MM.1S (cell line): ENCODE data around the gene SLC9A3.

ENCODE experiments used
- DNase-seq: peaks from one replicate; pipeline ENCODE4 v3.0.0-alpha.2; 2015
- H2AFZ ChIP-seq: fragments of 300-600 bp; sonication (generic); 2 replicates; pipeline ENCODE4 v1.6.0; 2016; ENCODE audit warnings: antibody characterized with exemption, low read length
- H3F3A ChIP-seq: fragments of 300-600 bp; sonication (generic); 2 replicates; pipeline ENCODE4 v1.6.1; 2016; ENCODE audit warnings: mild to moderate bottlenecking, antibody characterized with exemption, low read length, moderate library complexity, mixed read lengths; ENCODE audit not compliant: insufficient read depth
- H3K27ac ChIP-seq: fragments of 300-600 bp; sonication (generic); 2 replicates; pipeline ENCODE4 v1.5.1; 2016; ENCODE audit warnings: mild to moderate bottlenecking, low read length
- H3K27me3 ChIP-seq: fragments of 300-600 bp; sonication (generic); replicated peaks from 2 replicates; pipeline ENCODE4 v1.6.0; 2016; ENCODE audit warnings: low read length; ENCODE audit not compliant: insufficient read depth
- H3K36me3 ChIP-seq: fragments of 300-600 bp; sonication (generic); replicated peaks from 2 replicates; pipeline ENCODE4 v1.6.1; 2016; ENCODE audit warnings: mild to moderate bottlenecking, low read length, mixed read lengths; ENCODE audit not compliant: insufficient read depth
- H3K4me1 ChIP-seq: fragments of 300-600 bp; sonication (generic); 2 replicates; pipeline ENCODE4 v1.6.1; 2016; ENCODE audit warnings: low read length, mixed read lengths
- H3K4me2 ChIP-seq: fragments of 300-600 bp; sonication (generic); 2 replicates; pipeline ENCODE4 v1.6.0; 2016; ENCODE audit warnings: low read depth, low read length
- H3K4me3 ChIP-seq: fragments of 300-600 bp; sonication (generic); 2 replicates; pipeline ENCODE4 v1.5.1; 2016; ENCODE audit warnings: low read length, mixed read lengths
- H3K79me2 ChIP-seq: fragments of 300-600 bp; sonication (generic); 2 replicates; pipeline ENCODE4 v1.6.1; 2016; ENCODE audit warnings: mixed run types, low read length, mixed read lengths
- H3K9ac ChIP-seq: fragments of 300-600 bp; sonication (generic); 2 replicates; pipeline ENCODE4 v1.6.1; 2016; ENCODE audit warnings: low read length, mixed read lengths
- H3K9me2 ChIP-seq: fragments of 300-600 bp; sonication (generic); replicated peaks from 2 replicates; pipeline ENCODE4 v1.6.1; 2016; ENCODE audit warnings: mild to moderate bottlenecking, low read length, mixed read lengths; ENCODE audit not compliant: insufficient read depth
- H3K9me3 ChIP-seq: fragments of 300-600 bp; sonication (generic); replicated peaks from 2 replicates; pipeline ENCODE4 v1.6.1; 2016; ENCODE audit warnings: mild to moderate bottlenecking, low read length, mixed read lengths; ENCODE audit not compliant: insufficient read depth
- H4K20me1 ChIP-seq: fragments of 300-600 bp; sonication (generic); 2 replicates; pipeline ENCODE4 v1.6.1; 2016; ENCODE audit warnings: mild to moderate bottlenecking, low read length, moderate library complexity, mixed read lengths; ENCODE audit not compliant: insufficient read depth
- EZH2 ChIP-seq: fragments of 300-600 bp; sonication (generic); optimal IDR thresholded peaks from 2 replicates; pipeline ENCODE3; 2017; ENCODE audit warnings: low read depth, mild to moderate bottlenecking, antibody characterized with exemption, low read length, mixed read lengths
- EZH2phosphoT487 ChIP-seq: fragments of 300-600 bp; sonication (generic); IDR thresholded peaks from 2 replicates; pipeline ENCODE4 v1.6.1; 2018; ENCODE audit warnings: antibody characterized with exemption, low read length
- TF ChIP-seq, protein P1 (sequence below): fragments of 300-600 bp; sonication (generic); IDR thresholded peaks from 2 replicates; pipeline ENCODE4 v1.5.1; 2016; ENCODE audit warnings: antibody characterized with exemption, low read length, mixed read lengths

Gene SLC9A3

DNA sequence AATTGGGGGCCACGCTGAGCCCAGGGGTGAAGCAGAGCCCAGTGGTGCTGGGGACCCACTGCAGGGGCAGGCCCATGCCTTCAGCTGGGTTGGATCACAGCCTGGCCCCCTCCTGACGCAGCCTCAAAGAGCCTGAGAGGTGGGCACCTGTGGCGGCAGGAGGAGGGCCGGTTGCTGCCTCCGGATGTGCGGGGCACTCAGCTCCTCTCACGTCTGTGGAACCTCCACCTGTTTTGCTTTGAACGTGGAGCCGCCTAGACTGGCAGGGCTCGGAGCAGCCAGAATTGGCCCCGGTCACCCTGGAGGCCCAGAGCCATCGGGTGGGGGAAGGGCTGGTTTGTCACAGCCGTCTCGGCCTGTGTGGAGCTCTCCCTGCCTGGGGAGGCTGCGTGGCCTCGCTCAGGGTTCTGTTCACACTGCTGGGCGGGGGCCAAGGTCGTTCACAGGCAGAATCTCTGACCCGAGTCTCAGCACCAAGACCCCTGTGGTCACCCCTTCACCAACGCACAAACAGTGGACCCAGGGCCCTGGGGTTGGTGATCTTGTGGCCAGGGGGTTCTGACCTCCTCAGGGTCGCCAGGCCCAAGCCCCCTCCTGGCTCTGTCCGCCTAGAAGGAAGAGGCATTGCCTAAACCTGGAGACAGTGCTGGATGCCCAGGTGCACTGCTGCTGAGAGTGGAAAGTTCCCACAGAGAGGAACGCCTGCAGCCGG lies 9.2 kb upstream of the SLC9A3 start:
- Histone ChIP-seq H2AFZ (no peak overlapping the region), H3K9me3 (no peaks in the 10 kb centered on the region), H3K79me2 (no peaks in the 10 kb centered on the region), H4K20me1 (no peaks in the 10 kb centered on the region), H3K27ac (no peak overlapping the region), H3K4me3 (no peak overlapping the region), H3F3A (peaks cover 6% of the 10 kb centered on the region; the same call in 1 of the 2 replicates), H3K4me1 (peaks cover 15% of the 10 kb centered on the region; the same call in 1 of the 2 replicates), H3K27me3 (peaks cover 25% of the 10 kb centered on the region), H3K9ac (no peak overlapping the region), H3K9me2 (no peaks in the 10 kb centered on the region), H3K36me3 (no peaks in the 10 kb centered on the region), H3K4me2 (no peak overlapping the region)
- no peak for TF ChIP-seq EZH2
- TF ChIP-seq EZH2phosphoT487: no peak
- TF ChIP-seq, protein P1, sequence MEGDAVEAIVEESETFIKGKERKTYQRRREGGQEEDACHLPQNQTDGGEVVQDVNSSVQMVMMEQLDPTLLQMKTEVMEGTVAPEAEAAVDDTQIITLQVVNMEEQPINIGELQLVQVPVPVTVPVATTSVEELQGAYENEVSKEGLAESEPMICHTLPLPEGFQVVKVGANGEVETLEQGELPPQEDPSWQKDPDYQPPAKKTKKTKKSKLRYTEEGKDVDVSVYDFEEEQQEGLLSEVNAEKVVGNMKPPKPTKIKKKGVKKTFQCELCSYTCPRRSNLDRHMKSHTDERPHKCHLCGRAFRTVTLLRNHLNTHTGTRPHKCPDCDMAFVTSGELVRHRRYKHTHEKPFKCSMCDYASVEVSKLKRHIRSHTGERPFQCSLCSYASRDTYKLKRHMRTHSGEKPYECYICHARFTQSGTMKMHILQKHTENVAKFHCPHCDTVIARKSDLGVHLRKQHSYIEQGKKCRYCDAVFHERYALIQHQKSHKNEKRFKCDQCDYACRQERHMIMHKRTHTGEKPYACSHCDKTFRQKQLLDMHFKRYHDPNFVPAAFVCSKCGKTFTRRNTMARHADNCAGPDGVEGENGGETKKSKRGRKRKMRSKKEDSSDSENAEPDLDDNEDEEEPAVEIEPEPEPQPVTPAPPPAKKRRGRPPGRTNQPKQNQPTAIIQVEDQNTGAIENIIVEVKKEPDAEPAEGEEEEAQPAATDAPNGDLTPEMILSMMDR: no peak
- no peak for DNase-seq

DNA sequence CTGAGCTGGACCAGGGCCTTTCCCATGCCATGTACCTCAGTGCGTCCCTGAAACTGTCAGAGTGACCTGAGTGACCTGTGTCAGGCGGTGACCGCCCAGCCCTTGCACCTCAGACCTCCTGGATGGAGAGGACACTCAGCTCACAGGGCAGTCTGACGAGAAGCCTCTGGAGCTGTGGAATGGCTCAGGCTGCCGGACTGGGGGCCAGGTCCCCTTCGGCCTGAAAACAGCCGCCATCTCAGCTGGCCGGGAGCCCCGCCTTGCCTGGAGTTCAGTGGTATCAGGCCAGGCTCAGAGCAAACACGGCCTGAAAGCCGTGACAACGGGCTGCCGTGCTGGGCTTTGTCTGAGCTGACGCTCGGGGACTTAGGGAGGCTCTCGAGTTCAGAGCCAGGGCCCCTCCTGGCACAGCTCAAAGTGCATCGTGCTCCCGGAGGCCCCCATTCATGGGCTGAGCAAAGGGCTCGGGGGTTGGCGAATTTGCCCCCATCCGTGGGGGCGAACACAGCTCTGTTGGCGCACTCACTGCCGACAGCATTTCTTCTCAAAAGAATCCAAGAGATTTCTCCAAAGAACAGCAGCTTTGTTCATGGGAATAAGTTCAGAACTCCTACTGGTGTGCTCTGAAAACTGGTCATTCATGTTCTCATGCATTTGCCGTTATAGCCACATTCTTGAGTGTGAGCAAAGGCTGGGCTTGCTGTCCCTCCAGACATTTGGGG lies 8.4 kb upstream of the SLC9A3 start:
- H3K4me3 ChIP-seq: no peak overlapping the region
- peaks cover 18% of the 10 kb centered on the region; the same call in 1 of the 2 replicates for H3K27me3 ChIP-seq
- no peaks in the 10 kb centered on the region for H4K20me1 ChIP-seq
- peak; percentile 1 for DNase-seq
- H3K9me3 ChIP-seq: no peaks in the 10 kb centered on the region
- H3K9ac ChIP-seq: no peak overlapping the region
- H3K4me2 ChIP-seq: no peak overlapping the region
- no peak overlapping the region for H3K27ac ChIP-seq
- TF ChIP-seq EZH2: no peak
- TF ChIP-seq, protein P1: no peak
- no peak for TF ChIP-seq EZH2phosphoT487
- H3F3A ChIP-seq: peaks cover 6% of the 10 kb centered on the region; the same call in 1 of the 2 replicates
- no peaks in the 10 kb centered on the region for H3K79me2 ChIP-seq
- H3K36me3 ChIP-seq: no peaks in the 10 kb centered on the region
- H3K4me1 ChIP-seq: peaks cover 18% of the 10 kb centered on the region
- H2AFZ ChIP-seq: no peak overlapping the region
- H3K9me2 ChIP-seq: no peaks in the 10 kb centered on the region

DNA sequence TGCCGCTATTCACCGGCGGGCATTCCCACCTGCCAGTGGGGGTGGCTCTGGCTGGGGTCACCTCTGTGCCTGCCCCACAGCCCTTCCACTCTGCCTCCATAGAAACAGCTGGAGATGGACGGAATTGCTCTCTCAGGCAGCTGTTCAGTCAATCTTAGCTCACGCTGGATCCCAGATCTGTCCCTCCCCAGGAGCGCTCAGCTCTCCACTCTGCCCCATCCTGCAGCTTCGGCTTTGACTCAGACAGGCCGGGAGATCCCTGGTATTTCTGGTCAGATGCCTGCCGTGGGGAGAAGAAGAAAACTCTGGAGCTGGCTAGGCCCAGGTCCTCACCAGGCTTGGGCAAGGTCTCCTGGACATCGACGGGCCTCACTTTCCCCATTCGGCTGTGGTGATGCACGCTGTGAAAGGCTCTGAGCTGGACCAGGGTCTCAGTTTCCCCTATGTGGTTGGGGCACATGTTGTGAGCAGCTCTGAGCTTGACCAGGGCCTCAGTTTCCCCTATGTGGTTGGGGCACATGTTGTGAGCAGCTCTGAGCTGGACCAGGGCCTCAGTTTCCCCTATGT lies 7.6 kb upstream of the SLC9A3 start:
- Histone ChIP-seq H3K27me3 (peaks cover 18% of the 10 kb centered on the region; the same call in 1 of the 2 replicates), H3K9me3 (no peaks in the 10 kb centered on the region), H3F3A (peaks cover 6% of the 10 kb centered on the region; the same call in 1 of the 2 replicates), H2AFZ (no peak overlapping the region), H3K4me3 (no peak overlapping the region), H3K27ac (no peak overlapping the region), H3K4me1 (peaks cover 27% of the 10 kb centered on the region), H3K9me2 (no peaks in the 10 kb centered on the region), H4K20me1 (no peaks in the 10 kb centered on the region), H3K9ac (no peak overlapping the region), H3K4me2 (no peak overlapping the region), H3K79me2 (no peaks in the 10 kb centered on the region), H3K36me3 (no peaks in the 10 kb centered on the region)
- TF ChIP-seq EZH2phosphoT487 (no peak), EZH2 (no peak)
- TF ChIP-seq, protein P1: no peak
- no peak for DNase-seq
